ENCODE data around the gene LNX2. TPM values are rescaled to one million over a fixed set of nuclear protein-coding genes. Genes with fewer than 3 reads are reported as not detected.

Gene LNX2
- total RNA-seq, 2 experiments from 2014 or later: 4.5 to 4.6 TPM

DNA sequence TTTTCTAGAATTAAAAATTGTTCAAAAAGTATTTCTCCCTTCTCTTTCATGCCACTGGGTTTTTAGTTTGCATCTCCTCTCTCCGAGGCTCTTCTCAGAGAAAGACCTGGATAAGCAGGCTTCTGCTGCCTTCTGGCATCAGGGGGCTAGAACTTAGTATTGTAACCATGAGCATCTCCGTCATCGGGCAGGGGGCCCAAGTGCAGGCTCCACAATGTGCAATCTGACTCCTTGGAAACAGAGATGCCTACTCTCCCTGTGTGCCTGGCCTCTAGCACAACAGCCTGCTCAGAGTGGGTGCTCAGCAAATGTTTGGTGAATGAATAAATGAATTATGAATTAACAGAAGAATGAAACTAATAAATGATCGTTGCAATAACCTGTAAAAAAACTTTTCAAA is 124.3 kb downstream of the LNX2 start:
- Mint-ChIP-seq H3K27ac (no peak overlapping the region), H3K4me1 (ENCODE audit: low read depth) (no peaks in the 10 kb centered on the region), H3K27me3 (no peaks in the 10 kb centered on the region), H3K36me3 (ENCODE audit: low read depth) (no peaks in the 10 kb centered on the region), H3K4me3 (no peak overlapping the region), H3K9me3 (no peaks in the 10 kb centered on the region)
- ChIA-PET POLR2A (no interaction called here), CTCF (interaction anchor here (1.3 to 1.4 kb wide), 2 partner anchors 14 to 331 kb away, joined by 3 read pairs; no protein-coding TSS in a partner anchor)
- TF ChIP-seq, protein P1, sequence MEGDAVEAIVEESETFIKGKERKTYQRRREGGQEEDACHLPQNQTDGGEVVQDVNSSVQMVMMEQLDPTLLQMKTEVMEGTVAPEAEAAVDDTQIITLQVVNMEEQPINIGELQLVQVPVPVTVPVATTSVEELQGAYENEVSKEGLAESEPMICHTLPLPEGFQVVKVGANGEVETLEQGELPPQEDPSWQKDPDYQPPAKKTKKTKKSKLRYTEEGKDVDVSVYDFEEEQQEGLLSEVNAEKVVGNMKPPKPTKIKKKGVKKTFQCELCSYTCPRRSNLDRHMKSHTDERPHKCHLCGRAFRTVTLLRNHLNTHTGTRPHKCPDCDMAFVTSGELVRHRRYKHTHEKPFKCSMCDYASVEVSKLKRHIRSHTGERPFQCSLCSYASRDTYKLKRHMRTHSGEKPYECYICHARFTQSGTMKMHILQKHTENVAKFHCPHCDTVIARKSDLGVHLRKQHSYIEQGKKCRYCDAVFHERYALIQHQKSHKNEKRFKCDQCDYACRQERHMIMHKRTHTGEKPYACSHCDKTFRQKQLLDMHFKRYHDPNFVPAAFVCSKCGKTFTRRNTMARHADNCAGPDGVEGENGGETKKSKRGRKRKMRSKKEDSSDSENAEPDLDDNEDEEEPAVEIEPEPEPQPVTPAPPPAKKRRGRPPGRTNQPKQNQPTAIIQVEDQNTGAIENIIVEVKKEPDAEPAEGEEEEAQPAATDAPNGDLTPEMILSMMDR (IDR thresholded peaks at IDR 0.05): no peak
- DNase-seq: no peak
- intact Hi-C loops (cut with micrococcal nuclease): no loop called here
- ATAC-seq: no peak

Other genes starting within 250 kb of the LNX2 start
- gene GTF3A, start 195.9 kb downstream of the LNX2 start, total RNA-seq: 100 to 1,000 TPM; 278 to 282 TPM
- 10 to 100 TPM; 28.0 to 29.6 TPM for gene MTIF3, start 170.0 kb downstream of the LNX2 start, total RNA-seq
- 100 to 1,000 TPM; 191 to 198 TPM for gene POLR1D, start 1.4 kb upstream of the LNX2 start, total RNA-seq
- gene GSX1, start 172.0 kb upstream of the LNX2 start, total RNA-seq: not detected